GM23248 (cell line): ENCODE measurements around the gene ZNF584. TPM values are rescaled to one million over a fixed set of nuclear protein-coding genes. Genes with fewer than 3 reads are reported as not detected.
"Not testable (repeated sequence)": the region's sequence is repeated elsewhere in the genome, so short reads cannot be mapped to it uniquely, and the experiment has no call there.

Experiments used
- DNase-seq: peaks from one replicate; pipeline ENCODE4 v3.0.0-alpha.2; 2015
- H2AFZ ChIP-seq: fragments of 200-600 bp; sonication (generic); 2 replicates; pipeline ENCODE4 v1.6.1; 2016; ENCODE audit warnings: antibody characterized with exemption
- H3F3A ChIP-seq: fragments of 200-600 bp; sonication (generic); 2 replicates; pipeline ENCODE4 v1.6.1; 2016; ENCODE audit warnings: mild to moderate bottlenecking, antibody characterized with exemption, mixed run types; ENCODE audit not compliant: insufficient read depth
- H3K27ac ChIP-seq: fragments of 200-600 bp; sonication (generic); 2 replicates; pipeline ENCODE4 v1.5.1; 2016; ENCODE audit warnings: mild to moderate bottlenecking
- H3K27me3 ChIP-seq: fragments of 200-600 bp; sonication (generic); replicated peaks from 2 replicates; pipeline ENCODE4 v1.6.1; 2016; ENCODE audit warnings: mild to moderate bottlenecking; ENCODE audit not compliant: insufficient read depth
- H3K36me3 ChIP-seq: fragments of 200-600 bp; sonication (generic); 2 replicates; pipeline ENCODE4 v1.6.1; 2016; ENCODE audit warnings: low read depth, mild to moderate bottlenecking
- H3K4me1 ChIP-seq: fragments of 200-600 bp; sonication (generic); 2 replicates; pipeline ENCODE4 v1.6.1; 2016; ENCODE audit warnings: mild to moderate bottlenecking; ENCODE audit not compliant: insufficient read depth
- H3K4me2 ChIP-seq: fragments of 200-600 bp; sonication (generic); one replicate; pipeline ENCODE4 v1.6.1; 2016; ENCODE audit warnings: mild to moderate bottlenecking; ENCODE audit not compliant: unreplicated experiment
- H3K4me3 ChIP-seq: fragments of 200-600 bp; sonication (generic); 2 replicates; pipeline ENCODE4 v1.5.1; 2016; ENCODE audit warnings: mild to moderate bottlenecking
- H3K79me2 ChIP-seq: fragments of 200-600 bp; sonication (generic); 2 replicates; pipeline ENCODE4 v1.6.1; 2016; ENCODE audit warnings: mild to moderate bottlenecking; ENCODE audit not compliant: insufficient read depth
- H3K9ac ChIP-seq: fragments of 200-600 bp; sonication (generic); 2 replicates; pipeline ENCODE4 v1.6.1; 2016; ENCODE audit warnings: mild to moderate bottlenecking
- H3K9me2 ChIP-seq: fragments of 200-600 bp; sonication (generic); 2 replicates; pipeline ENCODE4 v1.6.1; 2016; ENCODE audit warnings: mixed run types, mild to moderate bottlenecking, moderate library complexity; ENCODE audit not compliant: insufficient read depth
- H3K9me3 ChIP-seq: fragments of 200-600 bp; sonication (generic); one replicate; pipeline ENCODE4 v1.6.1; 2017; ENCODE audit warnings: low read depth
- H4K20me1 ChIP-seq: fragments of 200-600 bp; sonication (generic); 2 replicates; pipeline ENCODE4 v1.6.0; 2016; ENCODE audit not compliant: insufficient read depth
- EZH2 ChIP-seq: fragments of 200-600 bp; sonication (generic); IDR thresholded peaks from 2 replicates; pipeline ENCODE4 v1.6.1; 2018; ENCODE audit warnings: antibody characterized with exemption, mild to moderate bottlenecking; ENCODE audit not compliant: insufficient read depth, poor library complexity, severe bottlenecking
- EZH2phosphoT487 ChIP-seq: fragments of 200-600 bp; sonication (generic); IDR thresholded peaks from 2 replicates; pipeline ENCODE4 v1.6.1; 2018; ENCODE audit warnings: antibody characterized with exemption, moderate library complexity, mild to moderate bottlenecking, low read depth; ENCODE audit not compliant: insufficient read depth
- WGBS, 2 experiments: methylation state at CpG; one replicate each; pipeline ENCODE4 v1.1.6; 2015 to 2017; ENCODE audit warnings: low lambda C conversion rate in 2 of 2, low coverage in 1 of 2; ENCODE audit errors: missing lambda C conversion rate in 2 of 2; 5-methylcytosine and 5-hydroxymethylcytosine counted together
- in situ Hi-C: fragments of 300-500 bp; cut with MboI; formaldehyde crosslinking; loops from 2 replicates; pipeline ENCODE4 v1.15.0; 2020
- polyA plus RNA-seq: library from polyadenylated mRNA; unstranded; fragments of >200 nt; fragmentation: Nextera tagmentation; extraction: Ambion mirVana; gene quantifications from 2 replicates; pipeline ENCODE4 v1.2.1, GENCODE V29; 2016
- total RNA-seq: library from RNA; depleted of rRNA; stranded (reverse); fragments of >200 nt; shearing (Covaris generic); gene quantifications from 2 replicates; pipeline ENCODE4 v1.2.3, GENCODE V29; 2014

ZNF584 gene
- total and polyA plus RNA-seq, 2 experiments from 2014 or later, result 12.7 to 14.6 TPM

DNA sequence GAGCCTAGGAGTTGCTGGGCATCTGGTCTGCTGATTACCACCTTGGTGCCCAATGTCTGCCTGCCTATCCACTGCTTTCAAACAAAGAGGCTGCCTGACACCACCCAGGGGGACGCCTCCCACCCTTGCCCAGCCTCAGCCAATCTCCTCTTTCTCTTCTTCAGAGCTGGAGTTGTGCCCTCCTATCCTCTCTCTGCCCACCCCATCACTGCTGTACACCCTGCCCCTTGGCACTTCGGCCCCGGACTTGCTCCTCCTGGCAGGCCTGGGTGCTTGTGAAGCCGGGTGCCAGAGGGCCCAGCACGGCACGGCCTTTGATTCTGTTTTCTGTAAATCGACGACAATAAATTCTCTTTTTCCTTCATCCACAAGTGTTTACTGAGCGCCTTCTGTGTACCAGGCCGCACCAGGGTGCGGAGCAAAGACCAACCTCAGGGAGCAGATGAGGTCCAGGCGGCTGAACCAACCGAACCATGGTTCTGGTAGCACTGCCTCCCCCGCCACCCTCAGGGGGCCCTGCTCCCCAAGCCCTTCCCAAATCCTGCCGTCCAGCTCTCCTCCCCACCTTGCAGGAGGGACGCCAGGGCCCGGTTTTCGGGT, 8.0 kb upstream of the ZNF584 start:
- Histone ChIP-seq H3K4me2 (peak overlapping the region; percentile 86), H3K79me2 (no peaks in the 10 kb centered on the region), H4K20me1 (no peaks in the 10 kb centered on the region), H3K27ac (no peak overlapping the region), H3K4me3 (peak overlapping the region; percentile 75), H3K9me3 (no peaks in the 10 kb centered on the region), H3K9ac (peak overlapping the region; percentile 72), H3K27me3 (no peaks in the 10 kb centered on the region), H3K9me2 (no peaks in the 10 kb centered on the region), H3K4me1 (peaks cover 6% of the 10 kb centered on the region), H2AFZ (peak overlapping the region; percentile 90), H3F3A (0 out of 2 replicates have a peak, but pooled peaks cover 5% of the 10 kb centered on the region), H3K36me3 (no peaks in the 10 kb centered on the region)
- 26 to 28% methylated on average over 16 to 18 of the region's 18 CpGs for WGBS, 2 experiments
- TF ChIP-seq EZH2, result no peak
- no peak for TF ChIP-seq EZH2phosphoT487
- peak; percentile 36 for DNase-seq
- in situ Hi-C loops, result no loop called here

DNA sequence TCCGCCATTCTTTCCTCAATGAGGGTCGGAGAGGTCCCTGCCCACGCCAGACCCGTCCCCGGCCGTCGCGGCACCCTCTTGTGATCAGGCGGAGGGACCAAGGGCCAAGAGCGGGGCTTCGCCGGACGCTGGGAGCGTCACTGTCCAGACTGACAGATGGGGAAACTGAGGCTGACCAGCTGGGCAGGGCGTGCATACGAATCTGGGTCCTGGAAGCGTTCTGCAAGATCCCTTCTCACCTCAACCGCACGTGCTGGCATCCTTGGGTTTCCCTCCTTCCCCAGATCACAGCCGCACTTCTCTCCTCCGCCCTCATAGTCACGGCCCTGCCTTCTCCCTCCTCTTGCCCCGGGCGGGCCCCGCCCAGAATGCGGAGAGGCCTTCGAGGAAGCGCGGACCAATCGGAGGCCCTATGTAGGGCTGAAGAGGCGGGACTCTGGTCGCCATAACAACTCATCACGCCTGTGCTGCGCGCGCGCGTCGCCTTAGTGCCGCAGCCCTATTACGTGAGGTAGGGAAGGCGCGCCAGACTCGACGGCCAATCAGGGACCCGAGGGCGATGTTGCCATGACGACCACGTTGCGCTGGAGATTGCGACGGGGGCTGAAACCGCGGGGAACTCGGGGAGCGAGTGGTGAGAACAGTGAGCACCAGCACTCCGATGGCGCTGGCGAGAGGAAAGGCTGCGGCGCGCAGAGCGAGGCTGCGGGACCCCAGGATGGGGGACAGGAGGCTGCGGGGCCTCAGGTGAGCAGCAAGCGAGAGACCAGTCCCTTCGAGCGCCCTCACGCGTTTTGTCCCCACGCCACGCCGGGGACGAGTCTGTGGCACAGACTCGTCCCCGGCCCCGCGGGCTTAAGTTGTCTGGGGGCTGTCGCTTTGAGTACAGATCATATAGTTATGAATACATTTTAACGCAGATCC, 7.3 kb upstream of the ZNF584 start:
- Histone ChIP-seq H3K79me2 (no peaks in the 10 kb centered on the region), H3K4me3 (peak overlapping the region; percentile 85), H3K9me3 (no peaks in the 10 kb centered on the region), H3K36me3 (no peaks in the 10 kb centered on the region), H4K20me1 (no peaks in the 10 kb centered on the region), H3K9ac (peak overlapping the region; percentile 84), H3K9me2 (no peaks in the 10 kb centered on the region), H3K27me3 (no peaks in the 10 kb centered on the region), H3F3A (0 out of 2 replicates have a peak, but pooled peaks cover 5% of the 10 kb centered on the region), H2AFZ (peak overlapping the region; percentile 91), H3K4me2 (peak overlapping the region; percentile 86), H3K27ac (peak overlapping the region; percentile 79), H3K4me1 (peaks cover 6% of the 10 kb centered on the region)
- WGBS, 2 experiments, result 1 to 2% methylated on average over 71 to 80 of the region's 80 CpGs
- no peak for TF ChIP-seq EZH2
- no peak for TF ChIP-seq EZH2phosphoT487
- DNase-seq, result peak; percentile 100
- in situ Hi-C loops, result no loop called here

DNA sequence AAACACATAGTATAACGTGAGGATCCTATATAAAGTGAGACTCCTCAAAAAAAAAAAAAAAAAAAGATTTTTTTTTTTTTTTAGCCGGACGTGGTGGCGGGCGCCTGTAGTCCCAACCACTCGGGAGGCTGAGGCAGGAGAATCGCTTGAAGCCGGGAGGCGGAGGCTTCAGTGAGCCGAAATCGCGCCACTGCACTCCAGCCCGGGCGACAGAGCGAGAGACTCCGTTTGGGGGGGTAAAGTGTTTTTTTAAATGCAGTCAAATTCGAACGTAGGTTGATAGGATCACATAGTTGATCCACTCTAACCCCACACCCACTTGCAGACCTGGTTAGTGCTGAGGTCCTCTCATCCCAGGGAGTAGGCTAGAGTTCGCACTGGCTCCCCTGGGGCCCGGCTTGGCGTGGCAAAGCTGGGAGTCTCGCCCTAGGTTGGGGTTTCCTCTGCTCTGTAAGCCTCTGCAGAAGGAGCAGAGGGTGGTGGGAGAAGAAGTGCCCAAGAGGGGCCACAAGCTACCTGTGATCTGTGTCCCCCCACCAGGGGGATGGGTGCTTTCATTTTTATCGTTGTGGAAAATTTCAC, 6.5 kb upstream of the ZNF584 start:
- DNase-seq, result no peak
- Histone ChIP-seq H3K9me3 (no peaks in the 10 kb centered on the region), H3K9ac (peak overlapping the region; percentile 84), H3K36me3 (no peaks in the 10 kb centered on the region), H3K27me3 (no peaks in the 10 kb centered on the region), H3F3A (0 out of 2 replicates have a peak, but pooled peaks cover 5% of the 10 kb centered on the region), H3K4me2 (peak overlapping the region; percentile 81), H4K20me1 (no peaks in the 10 kb centered on the region), H3K9me2 (no peaks in the 10 kb centered on the region), H2AFZ (peak overlapping the region; percentile 91), H3K4me1 (peaks cover 6% of the 10 kb centered on the region), H3K27ac (peak overlapping the region; percentile 79), H3K79me2 (peaks cover 5% of the 10 kb centered on the region; the same call in 1 of the 2 replicates), H3K4me3 (peak overlapping the region; percentile 85)
- in situ Hi-C loops, result no loop called here
- 26 to 28% methylated on average over 21 to 23 of the region's 23 CpGs for WGBS, 2 experiments
- no peak for TF ChIP-seq EZH2
- no peak for TF ChIP-seq EZH2phosphoT487

DNA sequence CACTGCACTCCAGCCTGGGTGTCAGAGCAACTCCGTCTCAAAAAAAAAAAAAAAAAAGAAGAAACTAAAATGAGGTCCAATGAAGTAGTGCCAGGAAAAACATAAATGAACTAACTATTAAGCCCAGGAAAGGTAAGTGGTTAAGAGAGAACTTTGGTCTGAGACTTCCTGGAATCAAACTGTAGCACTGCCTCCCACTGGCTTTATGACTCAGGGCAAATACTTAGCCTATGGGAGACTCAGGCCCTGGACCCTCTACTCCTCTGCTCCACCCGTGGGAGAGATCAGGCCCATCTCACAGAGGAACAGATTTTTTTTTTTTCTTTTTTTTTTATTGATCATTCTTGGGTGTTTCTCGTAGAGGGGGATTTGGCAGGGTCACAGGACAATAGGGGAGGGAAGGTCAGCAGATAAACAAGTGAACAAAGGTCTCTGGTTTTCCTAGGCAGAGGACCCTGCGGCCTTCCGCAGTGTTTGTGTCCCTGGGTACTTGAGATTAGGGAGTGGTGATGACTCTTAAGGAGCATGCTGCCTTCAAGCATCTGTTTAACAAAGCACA, 4.5 kb upstream of the ZNF584 start:
- H3K9me2 ChIP-seq, H2AFZ ChIP-seq, H3F3A ChIP-seq, H3K9me3 ChIP-seq, H3K27me3 ChIP-seq, H3K4me3 ChIP-seq, H3K9ac ChIP-seq, H3K27ac ChIP-seq, H4K20me1 ChIP-seq, H3K36me3 ChIP-seq, in situ Hi-C loops, H3K4me2 ChIP-seq: not testable (repeated sequence)
- peak; percentile 23 for DNase-seq
- WGBS, 2 experiments, result 67 to 73% methylated on average over 5 of the region's 5 CpGs
- Histone ChIP-seq H3K4me1 (peaks cover 12% of the 10 kb centered on the region), H3K79me2 (peaks cover 23% of the 10 kb centered on the region)
